ENCODE data around the gene GPD1L. TPM values are rescaled to one million over a fixed set of nuclear protein-coding genes. Genes with fewer than 3 reads are reported as not detected.
"Not testable (repeated sequence)": the region's sequence is repeated elsewhere in the genome, so short reads cannot be mapped to it uniquely, and the experiment has no call there.

GPD1L gene
- total RNA-seq, 1 donor from 2014 or later, result 11.2 TPM

- Mint-ChIP-seq H3K9me3 (ENCODE audit: unreplicated experiment) (peaks cover 4% of the 10 kb centered on the region), H3K4me1 (ENCODE audit: low read depth, unreplicated experiment) (peaks cover 13% of the 10 kb centered on the region), H3K27ac (ENCODE audit: unreplicated experiment) (no peak overlapping the region), H3K4me3 (ENCODE audit: unreplicated experiment) (no peak overlapping the region), H3K36me3 (ENCODE audit: low read depth, unreplicated experiment) (peaks cover 4% of the 10 kb centered on the region), H3K27me3 (ENCODE audit: low read depth, unreplicated experiment) (peaks cover 11% of the 10 kb centered on the region)
- H3K27ac ChIP-seq (ENCODE audit: low read depth, low read length), result no peak overlapping the region
- DNase-seq (ENCODE audit: low read depth), result no peak
- H3K27me3 ChIP-seq (ENCODE audit: insufficient read depth, low read length), result no peaks in the 10 kb centered on the region
- no peaks in the 10 kb centered on the region for H3K79me2 ChIP-seq (ENCODE audit: insufficient read depth, low read length)
- H3K4me2 ChIP-seq (ENCODE audit: low read length), result no peak overlapping the region
- no peak overlapping the region for H2AFZ ChIP-seq (ENCODE audit: low read depth, low read length)
- TF ChIP-seq EZH2 (IDR thresholded peaks at IDR 0.05; ENCODE audit: insufficient read depth, low read length) (no peak), CTCF (IDR thresholded peaks at IDR 0.05; ENCODE audit: insufficient read depth, low read depth, low read length) (no peak)
- no peak overlapping the region for H3K9ac ChIP-seq (ENCODE audit: low read length)
- no peaks in the 10 kb centered on the region for H3K9me3 ChIP-seq (ENCODE audit: insufficient read depth, low read depth, low read length)
- no peaks in the 10 kb centered on the region for H3K4me1 ChIP-seq (ENCODE audit: insufficient read depth, low read length)
- H3K4me3 ChIP-seq (ENCODE audit: insufficient read depth, low read depth, low read length), result no peak overlapping the region
- FAIRE-seq, result no peak
- H3K36me3 ChIP-seq (ENCODE audit: insufficient read depth, low read length), result no peaks in the 10 kb centered on the region
- no peaks in the 10 kb centered on the region for H4K20me1 ChIP-seq (ENCODE audit: insufficient read depth, low read length)
These were observed 7.1 kb downstream of the GPD1L start for GRCh38 chr3:32113566-32113965.

GRCh38 chr3:32113981-32114545, 7.6 kb downstream of the GPD1L start:
- H3K9me3 Mint-ChIP-seq (ENCODE audit: unreplicated experiment), result peaks cover 4% of the 10 kb centered on the region
- H3K4me1 Mint-ChIP-seq (ENCODE audit: low read depth, unreplicated experiment), result peaks cover 13% of the 10 kb centered on the region
- no peak overlapping the region for H3K9ac ChIP-seq (ENCODE audit: low read length)
- H3K4me2 ChIP-seq (ENCODE audit: low read length), result no peak overlapping the region
- H3K36me3 ChIP-seq (ENCODE audit: insufficient read depth, low read length), result no peaks in the 10 kb centered on the region
- H3K36me3 Mint-ChIP-seq (ENCODE audit: low read depth, unreplicated experiment), result peaks cover 4% of the 10 kb centered on the region
- no peaks in the 10 kb centered on the region for H3K79me2 ChIP-seq (ENCODE audit: insufficient read depth, low read length)
- H3K4me3 ChIP-seq (ENCODE audit: insufficient read depth, low read depth, low read length), result no peak overlapping the region
- H3K4me1 ChIP-seq (ENCODE audit: insufficient read depth, low read length), result no peaks in the 10 kb centered on the region
- no peaks in the 10 kb centered on the region for H3K9me3 ChIP-seq (ENCODE audit: insufficient read depth, low read depth, low read length)
- FAIRE-seq, result no peak
- H2AFZ ChIP-seq (ENCODE audit: low read depth, low read length), result no peak overlapping the region
- no peak for DNase-seq (ENCODE audit: low read depth)
- no peaks in the 10 kb centered on the region for H4K20me1 ChIP-seq (ENCODE audit: insufficient read depth, low read length)
- peaks cover 10% of the 10 kb centered on the region for H3K27me3 Mint-ChIP-seq (ENCODE audit: low read depth, unreplicated experiment)
- TF ChIP-seq CTCF (IDR thresholded peaks at IDR 0.05; ENCODE audit: insufficient read depth, low read depth, low read length), result no peak
- TF ChIP-seq EZH2 (IDR thresholded peaks at IDR 0.05; ENCODE audit: insufficient read depth, low read length), result no peak
- H3K4me3 Mint-ChIP-seq (ENCODE audit: unreplicated experiment), result no peak overlapping the region
- H3K27me3 ChIP-seq (ENCODE audit: insufficient read depth, low read length), result no peaks in the 10 kb centered on the region
- no peak overlapping the region for H3K27ac ChIP-seq (ENCODE audit: low read depth, low read length)
- H3K27ac Mint-ChIP-seq (ENCODE audit: unreplicated experiment), result no peak overlapping the region

- not testable (repeated sequence) for DNase-seq (ENCODE audit: low read depth); H3K79me2 ChIP-seq (ENCODE audit: insufficient read depth, low read length); H4K20me1 ChIP-seq (ENCODE audit: insufficient read depth, low read length); H3K4me1 ChIP-seq (ENCODE audit: insufficient read depth, low read length); H3K27me3 Mint-ChIP-seq (ENCODE audit: low read depth, unreplicated experiment); FAIRE-seq; H3K27me3 ChIP-seq (ENCODE audit: insufficient read depth, low read length); H2AFZ ChIP-seq (ENCODE audit: low read depth, low read length); H3K4me3 Mint-ChIP-seq (ENCODE audit: unreplicated experiment); H3K9me3 Mint-ChIP-seq (ENCODE audit: unreplicated experiment); H3K9ac ChIP-seq (ENCODE audit: low read length); H3K4me3 ChIP-seq (ENCODE audit: insufficient read depth, low read depth, low read length); H3K27ac Mint-ChIP-seq (ENCODE audit: unreplicated experiment); H3K36me3 ChIP-seq (ENCODE audit: insufficient read depth, low read length); H3K27ac ChIP-seq (ENCODE audit: low read depth, low read length); H3K36me3 Mint-ChIP-seq (ENCODE audit: low read depth, unreplicated experiment); H3K9me3 ChIP-seq (ENCODE audit: insufficient read depth, low read depth, low read length); H3K4me2 ChIP-seq (ENCODE audit: low read length)
- peaks cover 13% of the 10 kb centered on the region for H3K4me1 Mint-ChIP-seq (ENCODE audit: low read depth, unreplicated experiment)
These were observed 8.3 kb downstream of the GPD1L start for GRCh38 chr3:32114546-32115386.

All from astrocyte (in vitro differentiated cells and primary cell).